Neural cell (in vitro differentiated cells): Measurements from ENCODE around the gene CRABP2. TPM values are rescaled to one million over a fixed set of nuclear protein-coding genes. Genes with fewer than 3 reads are reported as not detected.

Experiments
- H2AFZ ChIP-seq: fragments of 200-600, 300-800 bp; sonication (generic), shearing (Covaris generic); 2 replicates; pipeline ENCODE4 v1.6.0; 2014; ENCODE audit warnings: low read depth, mild to moderate bottlenecking, antibody characterized with exemption, low read length, moderate library complexity
- H3F3A ChIP-seq: fragments of 200-600 bp; shearing (Covaris generic); 2 replicates; pipeline ENCODE4 v1.6.1; 2016; ENCODE audit warnings: mild to moderate bottlenecking, moderate library complexity, mixed read lengths, antibody characterized with exemption, low read length; ENCODE audit not compliant: insufficient read depth, poor library complexity, severe bottlenecking
- H3K27ac ChIP-seq: fragments of 200-600, 300-800 bp; sonication (generic), shearing (Covaris generic); 2 replicates; pipeline ENCODE4 v1.5.1; 2014; ENCODE audit warnings: mild to moderate bottlenecking, low read length, moderate library complexity
- H3K27me3 ChIP-seq: fragments of 300-800, 200-600 bp; sonication (generic), shearing (Covaris generic); 2 replicates; pipeline ENCODE4 v1.6.0; 2014; ENCODE audit warnings: mild to moderate bottlenecking, low read depth, low read length, moderate library complexity; ENCODE audit not compliant: insufficient read depth
- H3K36me3 ChIP-seq: fragments of 300-800, 200-600 bp; sonication (generic), shearing (Covaris generic); 2 replicates; pipeline ENCODE4 v1.5.1; 2014; ENCODE audit warnings: mild to moderate bottlenecking, antibody characterized with exemption, low read length, moderate library complexity; ENCODE audit not compliant: insufficient read depth
- H3K4me2 ChIP-seq: fragments of 300-800, 200-600 bp; sonication (generic), shearing (Covaris generic); 2 replicates; pipeline ENCODE4 v1.6.0; 2014; ENCODE audit warnings: mild to moderate bottlenecking, low read length
- H3K4me3 ChIP-seq: fragments of 300-800, 200-600 bp; sonication (generic), shearing (Covaris generic); 2 replicates; pipeline ENCODE4 v1.5.1; 2014; ENCODE audit warnings: mild to moderate bottlenecking, low read length, moderate library complexity
- H3K79me2 ChIP-seq: fragments of 200-600 bp; shearing (Covaris generic); replicated peaks from 2 replicates; pipeline ENCODE4 v1.6.0; 2014; ENCODE audit warnings: mild to moderate bottlenecking, low read length, moderate library complexity; ENCODE audit not compliant: insufficient read depth
- H3K9ac ChIP-seq: fragments of 300-800, 200-600 bp; sonication (generic), shearing (Covaris generic); 2 replicates; pipeline ENCODE4 v1.6.1; 2016; ENCODE audit warnings: mild to moderate bottlenecking, low read length, mixed read lengths
- H3K9me2 ChIP-seq: fragments of 200-600 bp; shearing (Covaris generic); 2 replicates; pipeline ENCODE4 v1.6.1; 2016; ENCODE audit warnings: mild to moderate bottlenecking, low read length, mixed read lengths; ENCODE audit not compliant: insufficient read depth
- H3K9me3 ChIP-seq: fragments of 200-600, 300-800 bp; sonication (generic), shearing (Covaris generic); 2 replicates; pipeline ENCODE4 v1.6.1; 2016; ENCODE audit warnings: mild to moderate bottlenecking, mixed run types, low read length, moderate library complexity, mixed read lengths
- H4K20me1 ChIP-seq: fragments of 200-600 bp; shearing (Covaris generic); 2 replicates; pipeline ENCODE4 v1.6.1; 2016; ENCODE audit warnings: mild to moderate bottlenecking, mixed run types; ENCODE audit not compliant: insufficient read depth
- CTCF ChIP-seq: fragments of 450-650 bp; IDR thresholded peaks from 2 replicates; pipeline ENCODE4 v1.5.1; 2014; ENCODE audit warnings: antibody characterized with exemption, mild to moderate bottlenecking, moderate library complexity; ENCODE audit not compliant: poor library complexity, severe bottlenecking
- EP300 ChIP-seq: fragments of 450-650 bp; conservative IDR thresholded peaks from 2 replicates; pipeline ENCODE4 v1.6.1; 2014; ENCODE audit warnings: antibody characterized with exemption, mild to moderate bottlenecking, moderate library complexity; ENCODE audit not compliant: poor library complexity, severe bottlenecking
- EZH2 ChIP-seq: fragments of 200-600, 300-800 bp; shearing (Covaris generic), sonication (generic); IDR thresholded peaks from 2 replicates; pipeline ENCODE4 v1.6.1; 2014; ENCODE audit warnings: antibody characterized with exemption, low read length, borderline replicate concordance, mild to moderate bottlenecking; ENCODE audit not compliant: insufficient read depth, poor library complexity, severe bottlenecking
- MXI1 ChIP-seq: fragments of 450-650 bp; conservative IDR thresholded peaks from 2 replicates; pipeline ENCODE4 v1.6.1; 2014; ENCODE audit warnings: antibody characterized with exemption, mild to moderate bottlenecking; ENCODE audit not compliant: poor library complexity, severe bottlenecking
- POLR2AphosphoS5 ChIP-seq: IDR thresholded peaks from 2 replicates; pipeline ENCODE4 v1.6.1; 2012
- RAD21 ChIP-seq: fragments of 450-650 bp; conservative IDR thresholded peaks from 2 replicates; pipeline ENCODE4 v1.6.1; 2014; ENCODE audit warnings: antibody characterized with exemption, mild to moderate bottlenecking, moderate library complexity
- REST ChIP-seq: IDR thresholded peaks from 2 replicates; pipeline ENCODE4 v1.6.1; 2012; ENCODE audit warnings: borderline replicate concordance
- SMC3 ChIP-seq: fragments of 450-650 bp; conservative IDR thresholded peaks from 2 replicates; pipeline ENCODE4 v1.6.1; 2014; ENCODE audit warnings: antibody characterized with exemption, mild to moderate bottlenecking, moderate library complexity; ENCODE audit not compliant: poor library complexity
- TAF1 ChIP-seq: IDR thresholded peaks from 2 replicates; pipeline ENCODE4 v1.6.1; 2012; ENCODE audit warnings: low read depth
- polyA plus RNA-seq: library from polyadenylated mRNA; depleted of rRNA; stranded (reverse); fragments of >200 nt; gene quantifications from 2 replicates; pipeline ENCODE4 v1.2.3, GENCODE V29; 2014

The CRABP2 gene
- polyA plus RNA-seq, 1 donor from 2014 or later = 7.7 TPM

GRCh38 chr1:156704166-156704711, 1.1 kb downstream of the CRABP2 start:
- Histone ChIP-seq H3F3A (peaks cover 8% of the 10 kb centered on the region), H3K4me3 (no peak overlapping the region), H3K9ac (no peak overlapping the region), H3K27ac (no peak overlapping the region), H3K9me2 (no peaks in the 10 kb centered on the region), H3K79me2 (no peaks in the 10 kb centered on the region), H2AFZ (no peak overlapping the region), H4K20me1 (no peaks in the 10 kb centered on the region), H3K36me3 (no peaks in the 10 kb centered on the region), H3K4me2 (no peak overlapping the region), H3K27me3 (peaks cover 15% of the 10 kb centered on the region), H3K9me3 (no peaks in the 10 kb centered on the region)
- TF ChIP-seq SMC3 = no peak
- TF ChIP-seq CTCF = no peak
- TF ChIP-seq TAF1 = no peak
- no peak for TF ChIP-seq POLR2AphosphoS5
- no peak for TF ChIP-seq EP300

- no peaks in the 10 kb centered on the region for H3K36me3 ChIP-seq
- H3K9ac ChIP-seq = no peak overlapping the region
- H3K9me3 ChIP-seq = no peaks in the 10 kb centered on the region
- H3K4me3 ChIP-seq = no peak overlapping the region
- H4K20me1 ChIP-seq = no peaks in the 10 kb centered on the region
- H3F3A ChIP-seq = peaks cover 8% of the 10 kb centered on the region
- no peak overlapping the region for H3K4me2 ChIP-seq
- peaks cover 15% of the 10 kb centered on the region for H3K27me3 ChIP-seq
- no peak overlapping the region for H2AFZ ChIP-seq
- H3K79me2 ChIP-seq = no peaks in the 10 kb centered on the region
- no peak for TF ChIP-seq SMC3
- TF ChIP-seq MXI1 = no peak
- no peak for TF ChIP-seq TAF1
- TF ChIP-seq EZH2 = no peak
- no peaks in the 10 kb centered on the region for H3K9me2 ChIP-seq
- H3K27ac ChIP-seq = no peak overlapping the region
Measured at GRCh38 chr1:156703741-156704140, 1.6 kb downstream of the CRABP2 start.

GRCh38 chr1:156703336-156703735, 2.0 kb downstream of the CRABP2 start:
- no peak overlapping the region for H3K27ac ChIP-seq
- no peak overlapping the region for H3K4me3 ChIP-seq
- no peaks in the 10 kb centered on the region for H3K9me2 ChIP-seq
- no peaks in the 10 kb centered on the region for H3K36me3 ChIP-seq
- H2AFZ ChIP-seq = no peak overlapping the region
- no peak overlapping the region for H3K9ac ChIP-seq
- TF ChIP-seq SMC3 (no peak), EP300 (no peak), TAF1 (no peak), RAD21 (no peak), CTCF (no peak), REST (no peak)
- H4K20me1 ChIP-seq = no peaks in the 10 kb centered on the region
- H3K4me2 ChIP-seq = no peak overlapping the region
- peaks cover 8% of the 10 kb centered on the region for H3F3A ChIP-seq
- H3K27me3 ChIP-seq = peaks cover 15% of the 10 kb centered on the region
- H3K79me2 ChIP-seq = no peaks in the 10 kb centered on the region
- no peaks in the 10 kb centered on the region for H3K9me3 ChIP-seq
